ENCODE data around the gene PDE2A.

PDE2A gene

GRCh38 chr11:72613450-72613849 is 60.8 kb downstream of the PDE2A start:
- DNase-seq (no peak), ATAC-seq (replicated peaks) (no peak)
- Mint-ChIP-seq H3K27me3 (peaks cover 43 to 84% of the 10 kb centered on the region in 2 donors), H3K36me3 (ENCODE audit: insufficient read depth) (peaks cover 3% of the 10 kb centered on the region), H3K4me1 (ENCODE audit: low read depth in 2 of 2) (peaks cover 0 to 10% of the 10 kb centered on the region in 2 donors), H3K4me3 (no peak overlapping the region), H3K27ac (no peak overlapping the region), H3K9me3 (no peaks in the 10 kb centered on the region)

DNA sequence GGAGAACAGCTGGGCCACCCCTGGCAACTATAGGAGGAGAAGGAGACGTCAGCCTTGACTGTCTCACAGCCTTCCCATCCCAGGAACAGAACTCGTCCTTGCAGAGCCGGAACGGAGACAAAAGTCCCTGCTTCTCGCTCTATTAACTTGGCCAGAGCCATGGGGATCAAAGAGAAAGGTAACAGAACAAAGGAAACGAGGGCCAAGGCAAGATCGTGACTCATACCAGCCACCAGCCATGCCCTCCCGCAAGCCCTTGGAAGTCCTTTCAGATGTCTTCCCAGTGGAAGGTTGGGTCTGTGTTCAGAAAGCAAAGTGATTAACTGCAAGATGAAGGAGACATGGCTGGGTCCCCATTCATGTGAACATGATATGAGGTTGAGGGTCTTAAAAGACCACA is 64.7 kb downstream of the PDE2A start:
- H3K27ac Mint-ChIP-seq = no peak overlapping the region
- peaks cover 46 to 88% of the 10 kb centered on the region in 2 donors for H3K27me3 Mint-ChIP-seq
- DNase-seq (no peak), ATAC-seq (replicated peaks) (no peak)
- H3K36me3 Mint-ChIP-seq (ENCODE audit: insufficient read depth) = peaks cover 3% of the 10 kb centered on the region
- H3K9me3 Mint-ChIP-seq = no peaks in the 10 kb centered on the region
- H3K4me3 Mint-ChIP-seq = no peak overlapping the region
- H3K4me1 Mint-ChIP-seq (ENCODE audit: low read depth in 2 of 2) = peaks cover 0 to 8% of the 10 kb centered on the region in 2 donors

DNA sequence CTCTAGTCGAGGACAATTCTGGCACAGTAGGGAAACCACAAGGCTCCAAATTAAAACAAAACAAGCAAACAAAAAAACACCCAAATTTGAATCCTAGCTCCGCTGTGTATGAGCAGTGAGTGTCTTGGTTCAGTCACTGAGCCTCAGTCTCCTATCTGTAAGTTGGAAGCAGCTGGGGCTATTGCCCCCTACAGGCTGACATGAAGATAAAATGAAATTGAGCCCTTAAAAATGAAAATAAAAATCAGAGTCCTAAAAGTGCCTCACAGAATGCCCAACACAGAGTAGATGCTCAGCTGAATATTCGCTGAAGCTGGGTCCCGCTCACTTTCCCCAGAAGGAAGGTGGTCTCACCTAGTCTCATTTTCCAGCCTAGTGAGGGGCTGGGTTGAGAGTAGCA is 65.2 kb downstream of the PDE2A start:
- DNase-seq (no peak), ATAC-seq (replicated peaks) (peak; percentile 56)
- Mint-ChIP-seq H3K4me3 (no peak overlapping the region), H3K9me3 (no peaks in the 10 kb centered on the region), H3K36me3 (ENCODE audit: insufficient read depth) (peaks cover 3% of the 10 kb centered on the region), H3K27ac (no peak overlapping the region), H3K27me3 (peaks cover 46 to 88% of the 10 kb centered on the region in 2 donors), H3K4me1 (ENCODE audit: low read depth in 2 of 2) (peaks cover 0 to 8% of the 10 kb centered on the region in 2 donors)

DNA sequence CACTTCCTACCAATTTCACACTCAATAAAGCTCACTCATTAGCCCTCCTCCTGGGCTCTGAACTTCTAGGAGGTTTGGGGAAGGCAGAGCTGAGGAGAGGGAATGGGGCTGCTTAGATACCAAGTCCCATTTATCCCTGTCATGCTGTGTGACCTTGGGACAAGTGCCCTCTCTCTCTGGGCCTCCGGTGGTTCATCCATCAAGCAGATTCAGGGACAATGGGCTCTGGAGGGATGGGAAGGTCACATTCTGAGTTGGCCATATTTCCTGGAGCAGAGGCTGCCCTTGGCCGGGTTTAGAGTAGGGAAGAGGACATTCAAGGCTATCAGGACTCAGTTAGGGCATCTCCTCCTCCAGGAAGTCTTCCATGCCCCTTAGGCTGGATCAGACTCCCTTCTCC is 66.7 kb downstream of the PDE2A start:
- H3K36me3 Mint-ChIP-seq (ENCODE audit: insufficient read depth) = peaks cover 3% of the 10 kb centered on the region
- no peak overlapping the region for H3K27ac Mint-ChIP-seq
- H3K4me1 Mint-ChIP-seq (ENCODE audit: low read depth in 2 of 2) = peaks cover 0 to 5% of the 10 kb centered on the region in 2 donors
- ATAC-seq (replicated peaks) = no peak
- peaks cover 41 to 88% of the 10 kb centered on the region in 2 donors for H3K27me3 Mint-ChIP-seq
- H3K4me3 Mint-ChIP-seq = no peak overlapping the region
- no peaks in the 10 kb centered on the region for H3K9me3 Mint-ChIP-seq
- no peak for DNase-seq

GRCh38 chr11:72606748-72607468 is 67.3 kb downstream of the PDE2A start:
- Mint-ChIP-seq H3K9me3 (no peaks in the 10 kb centered on the region), H3K36me3 (ENCODE audit: insufficient read depth) (peaks cover 3% of the 10 kb centered on the region), H3K4me1 (ENCODE audit: low read depth in 2 of 2) (peaks cover 0 to 5% of the 10 kb centered on the region in 2 donors), H3K4me3 (no peak overlapping the region), H3K27me3 (peaks cover 37 to 88% of the 10 kb centered on the region in 2 donors), H3K27ac (no peak overlapping the region)
- DNase-seq (no peak), ATAC-seq (replicated peaks) (no peak)

GRCh38 chr11:72605973-72606747 is 68.1 kb downstream of the PDE2A start:
- H3K9me3 Mint-ChIP-seq = no peaks in the 10 kb centered on the region
- no peak for ATAC-seq (replicated peaks)
- DNase-seq = no peak
- H3K4me3 Mint-ChIP-seq = no peak overlapping the region
- H3K27me3 Mint-ChIP-seq = peaks cover 30 to 88% of the 10 kb centered on the region in 2 donors
- H3K36me3 Mint-ChIP-seq (ENCODE audit: insufficient read depth) = no peaks in the 10 kb centered on the region
- peaks cover 0 to 5% of the 10 kb centered on the region in 2 donors for H3K4me1 Mint-ChIP-seq (ENCODE audit: low read depth in 2 of 2)
- H3K27ac Mint-ChIP-seq = no peak overlapping the region

- Mint-ChIP-seq H3K4me1 (ENCODE audit: low read depth in 2 of 2) (peaks cover 0 to 3% of the 10 kb centered on the region in 2 donors), H3K4me3 (no peak overlapping the region), H3K27me3 (peaks cover 20 to 81% of the 10 kb centered on the region in 2 donors), H3K36me3 (ENCODE audit: insufficient read depth) (no peaks in the 10 kb centered on the region), H3K9me3 (no peaks in the 10 kb centered on the region), H3K27ac (no peak overlapping the region)
- ATAC-seq (replicated peaks) (no peak), DNase-seq (no peak)
These were observed 70.0 kb downstream of the PDE2A start for GRCh38 chr11:72604256-72604655.

- Mint-ChIP-seq H3K27me3 (peaks cover 13 to 72% of the 10 kb centered on the region in 2 donors), H3K4me1 (ENCODE audit: low read depth in 2 of 2) (no peaks in the 10 kb centered on the region), H3K4me3 (no peak overlapping the region), H3K36me3 (ENCODE audit: insufficient read depth) (peaks cover 2% of the 10 kb centered on the region), H3K9me3 (no peaks in the 10 kb centered on the region), H3K27ac (no peak overlapping the region)
- DNase-seq (no peak), ATAC-seq (replicated peaks) (no peak)
These were observed 71.8 kb downstream of the PDE2A start for GRCh38 chr11:72602250-72602904.

GRCh38 chr11:72600557-72600956 is 73.7 kb downstream of the PDE2A start:
- Mint-ChIP-seq H3K27me3 (peaks cover 17 to 61% of the 10 kb centered on the region in 2 donors), H3K36me3 (ENCODE audit: insufficient read depth) (peaks cover 2% of the 10 kb centered on the region), H3K4me1 (ENCODE audit: low read depth in 2 of 2) (peaks cover 0 to 8% of the 10 kb centered on the region in 2 donors), H3K9me3 (no peaks in the 10 kb centered on the region), H3K27ac (no peak overlapping the region), H3K4me3 (no peak overlapping the region)
- no peak for DNase-seq
- no peak for ATAC-seq (replicated peaks)

GRCh38 chr11:72599325-72600117 is 74.7 kb downstream of the PDE2A start:
- ATAC-seq (replicated peaks) = no peak
- no peaks in the 10 kb centered on the region for H3K9me3 Mint-ChIP-seq
- peaks cover 2% of the 10 kb centered on the region for H3K36me3 Mint-ChIP-seq (ENCODE audit: insufficient read depth)
- H3K4me1 Mint-ChIP-seq (ENCODE audit: low read depth in 2 of 2) = peaks cover 0 to 8% of the 10 kb centered on the region in 2 donors
- no peak overlapping the region for H3K4me3 Mint-ChIP-seq
- H3K27ac Mint-ChIP-seq = peak overlapping the region in 1 of 2 donors; percentile 13
- peaks cover 14 to 58% of the 10 kb centered on the region in 2 donors for H3K27me3 Mint-ChIP-seq
- DNase-seq = no peak

- Mint-ChIP-seq H3K36me3 (ENCODE audit: insufficient read depth) (peaks cover 2% of the 10 kb centered on the region), H3K9me3 (no peaks in the 10 kb centered on the region), H3K27ac (peak overlapping the region in 1 of 2 donors; percentile 13), H3K4me3 (no peak overlapping the region), H3K27me3 (peaks cover 14 to 58% of the 10 kb centered on the region in 2 donors), H3K4me1 (ENCODE audit: low read depth in 2 of 2) (peaks cover 0 to 8% of the 10 kb centered on the region in 2 donors)
- ATAC-seq (replicated peaks) = no peak
- DNase-seq = no peak
These were observed 75.3 kb downstream of the PDE2A start for GRCh38 chr11:72598906-72599305.

GRCh38 chr11:72598466-72598865 is 75.8 kb downstream of the PDE2A start:
- DNase-seq (no peak), ATAC-seq (replicated peaks) (no peak)
- peaks cover 0 to 8% of the 10 kb centered on the region in 2 donors for H3K4me1 Mint-ChIP-seq (ENCODE audit: low read depth in 2 of 2)
- H3K4me3 Mint-ChIP-seq = no peak overlapping the region
- peaks cover 14 to 58% of the 10 kb centered on the region in 2 donors for H3K27me3 Mint-ChIP-seq
- no peak overlapping the region for H3K27ac Mint-ChIP-seq
- peaks cover 2% of the 10 kb centered on the region for H3K36me3 Mint-ChIP-seq (ENCODE audit: insufficient read depth)
- H3K9me3 Mint-ChIP-seq = no peaks in the 10 kb centered on the region

DNA sequence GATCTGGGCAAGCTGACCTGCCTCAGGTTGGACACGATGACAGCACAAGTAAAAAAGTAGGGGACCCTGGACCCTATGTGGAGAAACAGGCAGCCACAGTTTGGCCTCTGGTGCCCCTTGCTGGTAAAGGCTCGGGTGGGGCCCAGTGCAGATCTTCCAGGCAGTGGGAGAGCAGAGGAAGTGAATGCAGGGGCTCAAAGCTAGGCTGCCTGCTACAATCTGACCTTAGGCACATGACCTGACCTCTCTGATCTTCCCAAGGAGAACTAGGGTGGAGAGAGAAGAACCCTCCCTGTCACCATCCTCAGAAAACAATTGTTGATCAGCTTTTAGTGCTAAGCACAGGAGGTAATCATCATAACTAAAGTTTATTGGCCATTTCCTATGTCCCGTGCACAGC is 76.5 kb downstream of the PDE2A start:
- DNase-seq (no peak), ATAC-seq (replicated peaks) (no peak)
- H3K4me1 Mint-ChIP-seq (ENCODE audit: low read depth in 2 of 2) = peaks cover 0 to 8% of the 10 kb centered on the region in 2 donors
- H3K9me3 Mint-ChIP-seq = no peaks in the 10 kb centered on the region
- H3K36me3 Mint-ChIP-seq (ENCODE audit: insufficient read depth) = peaks cover 2% of the 10 kb centered on the region
- H3K27me3 Mint-ChIP-seq = peaks cover 7 to 58% of the 10 kb centered on the region in 2 donors
- H3K4me3 Mint-ChIP-seq = no peak overlapping the region
- no peak overlapping the region for H3K27ac Mint-ChIP-seq

All from effector memory CD8-positive, alpha-beta T cell (primary cell).